ENCODE measurements around the gene PRKG1.
"Not testable (repeated sequence)": the region's sequence is repeated elsewhere in the genome, so short reads cannot be mapped to it uniquely, and the experiment has no call there.

PRKG1 gene

DNA sequence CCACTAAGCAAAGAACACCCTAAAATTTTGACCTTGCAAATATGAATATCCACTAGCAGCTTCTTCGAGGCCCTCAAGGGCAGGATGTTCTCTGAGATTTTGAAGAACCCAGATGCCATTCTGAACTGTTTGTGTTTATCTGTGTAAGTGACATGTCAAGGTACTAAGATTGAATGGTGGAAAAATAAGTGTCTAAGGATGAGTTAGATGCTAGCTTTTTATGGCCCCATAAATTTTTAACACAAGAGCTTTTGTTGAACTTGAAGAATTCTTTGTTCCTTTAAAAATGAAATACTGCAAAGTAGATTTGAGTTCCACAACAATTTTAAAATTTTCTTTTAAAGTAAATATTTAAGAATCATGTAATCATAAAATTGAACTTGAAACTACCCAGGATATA, 365.4 kb downstream of the PRKG1 start:
- Histone ChIP-seq H3K27me3 (ENCODE audit: insufficient read depth, low read length) (no peaks in the 10 kb centered on the region), H3K9ac (ENCODE audit: low read depth, low read length) (no peak overlapping the region), H3K27ac (ENCODE audit: low read depth, low read length) (no peak overlapping the region), H3K9me3 (ENCODE audit: insufficient read depth, low read depth, low read length) (no peaks in the 10 kb centered on the region), H3K4me3 (ENCODE audit: low read length) (no peak overlapping the region), H3K4me1 (ENCODE audit: insufficient read depth, low read length) (no peaks in the 10 kb centered on the region), H3K36me3 (ENCODE audit: insufficient read depth, low read length) (no peaks in the 10 kb centered on the region)
- WGBS = 97% methylated on average over 1 of the region's 1 CpG

DNA sequence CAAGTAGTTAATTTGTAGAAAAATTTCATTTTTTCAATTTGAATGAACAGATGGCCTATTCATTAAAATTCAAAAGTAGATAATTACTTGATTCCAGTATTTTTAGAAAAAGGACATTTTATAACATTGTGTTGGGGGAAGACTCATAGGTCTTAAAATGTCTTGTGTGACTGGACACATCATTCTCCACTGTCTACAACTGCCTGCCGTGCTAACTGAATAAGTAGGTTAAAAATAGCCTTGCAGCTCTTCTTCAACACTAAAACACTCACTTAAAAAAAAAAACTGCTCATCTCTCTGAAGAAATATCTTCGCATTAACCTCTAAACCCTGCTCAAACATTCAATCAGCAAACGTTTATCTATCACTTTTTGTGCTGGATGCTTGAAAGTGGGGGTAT, 371.3 kb downstream of the PRKG1 start:
- no peak overlapping the region for H3K9ac ChIP-seq (ENCODE audit: low read depth, low read length)
- H3K27me3 ChIP-seq (ENCODE audit: insufficient read depth, low read length) = no peaks in the 10 kb centered on the region
- H3K4me3 ChIP-seq (ENCODE audit: low read length) = no peak overlapping the region
- H3K4me1 ChIP-seq (ENCODE audit: insufficient read depth, low read length) = no peaks in the 10 kb centered on the region
- no peak overlapping the region for H3K27ac ChIP-seq (ENCODE audit: low read depth, low read length)
- H3K36me3 ChIP-seq (ENCODE audit: insufficient read depth, low read length) = no peaks in the 10 kb centered on the region
- WGBS = 86% methylated on average over 3 of the region's 3 CpGs
- no peaks in the 10 kb centered on the region for H3K9me3 ChIP-seq (ENCODE audit: insufficient read depth, low read depth, low read length)

DNA sequence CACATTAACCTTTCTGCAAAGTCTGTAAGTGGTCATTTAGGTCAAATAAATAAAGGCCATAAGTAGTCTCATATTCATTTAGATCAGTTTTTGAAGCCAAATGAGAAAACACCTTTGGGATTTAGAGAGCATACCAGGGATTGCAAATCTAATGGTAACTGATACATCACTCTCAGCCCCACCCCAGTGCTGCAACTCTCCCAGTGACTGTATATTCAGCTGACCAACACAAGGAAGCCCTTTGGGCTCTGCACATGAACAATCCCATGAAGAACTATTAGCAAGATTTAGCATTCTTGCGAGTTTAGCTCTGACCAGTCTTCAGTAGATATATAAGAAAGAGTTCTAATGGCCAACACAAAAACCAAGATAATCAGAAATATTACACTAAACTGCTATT, 372.8 kb downstream of the PRKG1 start:
- 100% methylated on average over 1 of the region's 1 CpG for WGBS
- H3K9ac ChIP-seq (ENCODE audit: low read depth, low read length) = no peak overlapping the region
- H3K27ac ChIP-seq (ENCODE audit: low read depth, low read length) = no peak overlapping the region
- no peak overlapping the region for H3K4me3 ChIP-seq (ENCODE audit: low read length)
- no peaks in the 10 kb centered on the region for H3K9me3 ChIP-seq (ENCODE audit: insufficient read depth, low read depth, low read length)
- H3K4me1 ChIP-seq (ENCODE audit: insufficient read depth, low read length) = no peaks in the 10 kb centered on the region
- H3K27me3 ChIP-seq (ENCODE audit: insufficient read depth, low read length) = no peaks in the 10 kb centered on the region
- no peaks in the 10 kb centered on the region for H3K36me3 ChIP-seq (ENCODE audit: insufficient read depth, low read length)

DNA sequence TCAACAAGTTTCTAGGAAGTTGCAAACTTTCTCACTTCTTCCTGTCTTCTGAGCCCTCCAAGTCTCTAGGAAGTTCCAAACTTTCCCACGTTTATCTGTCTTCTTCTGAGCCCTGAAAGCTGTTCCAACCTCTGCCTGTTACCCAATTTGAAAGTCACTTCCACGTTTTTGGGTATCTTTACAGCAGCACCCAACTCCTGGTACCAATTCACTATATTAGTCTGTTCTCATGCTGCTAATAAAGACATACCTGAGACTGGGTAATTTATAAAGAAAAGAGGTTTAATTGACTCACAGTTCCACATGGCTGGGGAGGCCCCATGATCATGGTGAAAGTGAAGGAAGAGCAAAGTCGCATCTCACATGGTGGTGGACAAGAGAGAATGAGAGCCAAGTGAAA, 381.5 kb downstream of the PRKG1 start:
- not testable (repeated sequence) for H3K4me1 ChIP-seq (ENCODE audit: insufficient read depth, low read length); H3K27me3 ChIP-seq (ENCODE audit: insufficient read depth, low read length); H3K9ac ChIP-seq (ENCODE audit: low read depth, low read length); H3K4me3 ChIP-seq (ENCODE audit: low read length); H3K27ac ChIP-seq (ENCODE audit: low read depth, low read length); H3K36me3 ChIP-seq (ENCODE audit: insufficient read depth, low read length)
- 93% methylated on average over 3 of the region's 3 CpGs for WGBS
- peaks cover 16% of the 10 kb centered on the region; the same call in 1 of the 2 replicates for H3K9me3 ChIP-seq (ENCODE audit: insufficient read depth, low read depth, low read length)

DNA sequence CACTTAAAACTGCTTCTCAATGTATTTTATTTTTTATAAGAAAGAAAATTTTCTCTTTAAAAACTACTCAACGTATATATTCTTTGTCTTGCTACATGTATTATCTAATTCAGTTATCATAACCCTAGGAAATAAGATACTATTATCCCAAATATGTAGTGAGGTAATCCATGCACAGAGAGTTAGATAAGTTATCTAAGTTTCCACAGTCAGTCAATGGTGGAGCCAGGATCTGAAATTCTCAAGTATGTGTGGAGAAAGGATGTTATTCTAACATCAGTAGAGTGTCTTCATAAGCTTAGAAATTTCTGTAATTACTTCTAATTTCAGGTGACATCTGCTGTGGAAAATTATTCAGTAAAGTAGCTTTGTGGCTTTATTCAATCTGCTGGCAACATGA, 385.2 kb downstream of the PRKG1 start:
- Histone ChIP-seq H3K4me1 (ENCODE audit: insufficient read depth, low read length) (no peaks in the 10 kb centered on the region), H3K4me3 (ENCODE audit: low read length) (no peak overlapping the region), H3K9me3 (ENCODE audit: insufficient read depth, low read depth, low read length) (peaks cover 16% of the 10 kb centered on the region; the same call in 1 of the 2 replicates), H3K27ac (ENCODE audit: low read depth, low read length) (no peak overlapping the region), H3K9ac (ENCODE audit: low read depth, low read length) (no peak overlapping the region), H3K27me3 (ENCODE audit: insufficient read depth, low read length) (no peaks in the 10 kb centered on the region), H3K36me3 (ENCODE audit: insufficient read depth, low read length) (no peaks in the 10 kb centered on the region)
- WGBS = no CpG with 5 or more reads among the region's 1 CpG

DNA sequence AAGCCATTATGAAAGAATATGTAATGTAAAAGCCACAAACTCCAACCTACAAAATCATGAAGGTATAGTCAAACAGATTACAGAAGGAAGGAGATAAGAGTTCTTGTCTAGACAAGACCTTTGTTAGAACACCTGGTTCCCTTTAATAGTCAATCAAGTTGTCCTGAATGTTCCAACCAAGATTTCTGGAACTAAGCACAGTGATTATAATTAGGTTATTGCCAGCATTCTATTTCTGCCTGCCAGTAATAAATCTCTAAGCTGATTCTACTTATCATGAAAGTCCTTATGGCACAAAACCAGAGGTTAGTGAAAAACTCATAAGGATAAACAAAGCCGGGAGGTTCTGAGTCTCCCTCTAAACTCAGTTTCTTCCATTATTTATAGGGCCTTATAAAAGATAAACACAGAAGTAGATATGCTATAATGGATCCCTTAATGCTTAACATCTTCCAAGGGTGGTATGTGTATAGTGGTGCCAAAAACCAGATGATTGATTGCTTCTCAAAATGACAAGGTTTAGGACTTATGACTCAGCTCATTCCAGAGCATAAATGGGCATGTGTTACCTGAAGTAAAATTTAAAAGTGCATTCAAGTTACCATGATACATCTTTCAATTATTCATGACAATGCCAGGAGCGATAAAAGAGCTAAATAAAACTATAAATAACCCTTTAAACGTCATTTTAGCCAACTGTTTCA, 387.9 kb downstream of the PRKG1 start:
- Histone ChIP-seq H3K9ac (ENCODE audit: low read depth, low read length) (no peak overlapping the region), H3K27me3 (ENCODE audit: insufficient read depth, low read length) (no peaks in the 10 kb centered on the region), H3K9me3 (ENCODE audit: insufficient read depth, low read depth, low read length) (no peaks in the 10 kb centered on the region), H3K36me3 (ENCODE audit: insufficient read depth, low read length) (no peaks in the 10 kb centered on the region), H3K4me1 (ENCODE audit: insufficient read depth, low read length) (no peaks in the 10 kb centered on the region), H3K4me3 (ENCODE audit: low read length) (no peak overlapping the region), H3K27ac (ENCODE audit: low read depth, low read length) (no peak overlapping the region)
- WGBS = 78% methylated on average over 2 of the region's 3 CpGs

DNA sequence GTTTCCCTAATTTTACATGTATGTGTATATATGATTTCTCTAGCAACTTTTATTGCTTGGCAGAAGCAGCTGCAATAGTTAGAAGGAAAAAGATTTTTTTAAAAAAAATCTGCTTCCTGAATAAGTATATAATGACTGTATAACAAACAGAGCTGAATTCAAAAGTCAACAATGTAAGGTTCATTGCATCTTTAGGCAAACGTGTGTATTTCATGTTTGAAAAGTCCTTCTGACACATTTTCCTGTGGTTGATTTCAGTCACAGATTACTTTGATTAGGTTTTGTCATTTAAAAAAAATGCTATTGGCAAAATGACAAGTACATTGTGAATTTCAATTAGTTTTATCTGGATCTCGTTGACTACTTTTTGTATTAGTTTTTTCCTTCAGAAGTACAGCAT, 394.1 kb downstream of the PRKG1 start:
- WGBS = 83% methylated on average over 2 of the region's 2 CpGs
- no peaks in the 10 kb centered on the region for H3K9me3 ChIP-seq (ENCODE audit: insufficient read depth, low read depth, low read length)

DNA sequence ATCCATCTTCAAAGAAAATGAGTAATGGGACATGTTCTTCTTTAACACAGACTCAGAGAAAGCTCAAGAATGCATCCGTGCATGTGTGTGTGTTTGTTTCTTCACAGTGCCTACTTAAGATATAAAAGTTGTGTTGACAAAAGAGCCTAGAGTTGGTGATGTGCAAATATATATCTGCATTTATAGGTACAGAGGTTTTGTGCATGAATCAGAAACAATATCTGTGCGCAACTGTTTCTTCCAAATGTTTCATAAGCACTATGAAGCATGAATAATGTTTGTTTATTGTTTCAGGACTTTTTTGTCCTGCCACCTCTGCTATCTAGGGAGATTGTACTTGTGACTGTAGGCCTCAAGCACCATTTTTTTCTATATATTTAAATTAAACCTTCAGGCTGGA, 395.4 kb downstream of the PRKG1 start:
- Histone ChIP-seq H3K27me3 (ENCODE audit: insufficient read depth, low read length) (no peaks in the 10 kb centered on the region), H3K4me3 (ENCODE audit: low read length) (no peak overlapping the region), H3K4me1 (ENCODE audit: insufficient read depth, low read length) (no peaks in the 10 kb centered on the region), H3K9me3 (ENCODE audit: insufficient read depth, low read depth, low read length) (no peaks in the 10 kb centered on the region), H3K27ac (ENCODE audit: low read depth, low read length) (no peak overlapping the region), H3K9ac (ENCODE audit: low read depth, low read length) (no peak overlapping the region), H3K36me3 (ENCODE audit: insufficient read depth, low read length) (no peaks in the 10 kb centered on the region)
- WGBS = 100% methylated on average over 2 of the region's 2 CpGs

More for the DNA sequence above, 394.1 kb downstream of the PRKG1 start:
- Histone ChIP-seq H3K27me3 (ENCODE audit: insufficient read depth, low read length) (no peaks in the 10 kb centered on the region), H3K27ac (ENCODE audit: low read depth, low read length) (no peak overlapping the region), H3K4me1 (ENCODE audit: insufficient read depth, low read length) (no peaks in the 10 kb centered on the region), H3K9ac (ENCODE audit: low read depth, low read length) (no peak overlapping the region), H3K4me3 (ENCODE audit: low read length) (no peak overlapping the region), H3K36me3 (ENCODE audit: insufficient read depth, low read length) (no peaks in the 10 kb centered on the region)

DNA sequence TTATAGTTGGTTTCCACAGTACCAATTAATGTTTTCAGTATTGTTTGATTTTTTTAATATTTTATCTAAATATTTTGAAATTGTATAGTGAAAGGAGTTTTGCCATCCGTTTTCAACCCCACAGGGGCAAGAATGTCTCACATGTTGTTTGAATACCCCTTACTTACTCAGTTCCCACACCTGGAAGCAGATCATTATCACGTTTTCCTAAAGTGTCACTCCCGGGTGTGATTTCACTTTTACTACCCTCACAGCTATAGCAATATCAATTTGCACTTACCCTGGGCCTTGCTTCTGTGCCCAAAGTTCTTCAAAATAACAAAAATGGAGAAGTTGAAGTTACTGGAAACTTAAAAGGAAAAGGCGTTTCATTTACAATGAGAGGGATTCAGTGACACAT, 397.0 kb downstream of the PRKG1 start:
- 77% methylated on average over 4 of the region's 4 CpGs for WGBS
- H3K27me3 ChIP-seq (ENCODE audit: insufficient read depth, low read length) = no peaks in the 10 kb centered on the region
- no peaks in the 10 kb centered on the region for H3K4me1 ChIP-seq (ENCODE audit: insufficient read depth, low read length)
- no peak overlapping the region for H3K27ac ChIP-seq (ENCODE audit: low read depth, low read length)
- H3K36me3 ChIP-seq (ENCODE audit: insufficient read depth, low read length) = no peaks in the 10 kb centered on the region
- no peaks in the 10 kb centered on the region for H3K9me3 ChIP-seq (ENCODE audit: insufficient read depth, low read depth, low read length)
- no peak overlapping the region for H3K9ac ChIP-seq (ENCODE audit: low read depth, low read length)
- no peak overlapping the region for H3K4me3 ChIP-seq (ENCODE audit: low read length)

DNA sequence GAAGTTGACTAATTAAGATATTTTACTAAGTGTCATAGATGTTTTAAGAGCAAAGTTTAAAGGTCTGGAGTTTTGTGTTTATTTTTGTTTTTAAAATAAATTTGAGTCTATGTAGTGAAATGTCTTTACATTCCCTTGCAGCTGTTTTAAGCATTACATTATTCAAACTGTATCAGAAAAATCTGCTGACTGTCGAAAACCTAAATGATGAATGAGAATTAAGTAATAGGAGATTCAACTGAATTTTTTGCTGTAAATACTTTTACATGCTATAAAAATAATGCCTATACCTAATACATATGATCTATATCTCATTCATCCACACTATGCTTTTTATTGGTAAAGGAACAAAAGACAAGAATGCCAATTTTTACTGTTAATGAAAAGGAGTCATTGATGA, 397.9 kb downstream of the PRKG1 start:
- Histone ChIP-seq H3K9ac (ENCODE audit: low read depth, low read length) (no peak overlapping the region), H3K27ac (ENCODE audit: low read depth, low read length) (no peak overlapping the region), H3K27me3 (ENCODE audit: insufficient read depth, low read length) (no peaks in the 10 kb centered on the region), H3K4me1 (ENCODE audit: insufficient read depth, low read length) (no peaks in the 10 kb centered on the region), H3K4me3 (ENCODE audit: low read length) (no peak overlapping the region), H3K36me3 (ENCODE audit: insufficient read depth, low read length) (no peaks in the 10 kb centered on the region), H3K9me3 (ENCODE audit: insufficient read depth, low read depth, low read length) (no peaks in the 10 kb centered on the region)
- WGBS = no CpG with 5 or more reads among the region's 1 CpG

DNA sequence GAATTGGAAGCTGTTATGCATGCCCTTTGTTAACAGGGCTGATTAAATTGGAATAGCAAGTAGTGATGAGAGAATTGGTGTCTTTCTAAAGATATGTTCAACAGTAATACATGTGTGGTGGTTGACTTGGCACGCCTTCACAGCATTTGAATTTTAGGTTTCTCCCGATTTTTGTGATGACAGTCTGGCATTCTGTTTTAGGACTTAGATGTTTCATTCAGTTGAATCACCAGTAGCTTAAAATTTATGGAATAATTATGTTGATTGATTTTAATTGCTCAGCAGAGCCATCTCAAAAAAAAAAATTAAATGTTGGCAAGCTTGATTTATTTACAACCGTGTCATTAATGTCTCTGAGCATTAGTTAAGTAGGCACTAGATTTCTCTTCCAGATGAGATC, 405.4 kb downstream of the PRKG1 start:
- Histone ChIP-seq H3K9ac (ENCODE audit: low read depth, low read length) (no peak overlapping the region), H3K4me1 (ENCODE audit: insufficient read depth, low read length) (peaks cover 4% of the 10 kb centered on the region; the same call in 1 of the 2 replicates), H3K4me3 (ENCODE audit: low read length) (no peak overlapping the region), H3K9me3 (ENCODE audit: insufficient read depth, low read depth, low read length) (no peaks in the 10 kb centered on the region), H3K27me3 (ENCODE audit: insufficient read depth, low read length) (no peaks in the 10 kb centered on the region), H3K36me3 (ENCODE audit: insufficient read depth, low read length) (no peaks in the 10 kb centered on the region), H3K27ac (ENCODE audit: low read depth, low read length) (no peak overlapping the region)
- WGBS = 97% methylated on average over 3 of the region's 3 CpGs

DNA sequence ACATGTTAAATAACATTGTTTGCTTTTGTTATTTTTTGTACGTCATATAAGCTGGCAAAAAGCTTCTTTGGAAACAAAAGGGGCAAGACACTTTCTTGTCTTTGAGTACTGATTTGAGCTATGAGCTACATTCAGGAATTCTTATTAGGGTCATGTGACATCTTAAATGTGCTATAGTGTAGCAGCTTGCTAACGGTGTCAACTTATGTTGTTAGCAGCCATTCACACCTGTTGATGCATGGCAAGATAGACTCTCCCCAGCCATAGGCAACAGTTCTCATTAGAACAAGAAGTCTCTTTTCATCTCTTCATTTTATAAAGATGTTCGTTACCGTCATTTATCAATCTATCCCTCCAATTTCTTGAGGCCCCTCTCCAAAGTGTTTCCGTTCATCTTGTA, 411.4 kb downstream of the PRKG1 start:
- WGBS = 95% methylated on average over 4 of the region's 5 CpGs
- Histone ChIP-seq H3K4me3 (ENCODE audit: low read length) (no peak overlapping the region), H3K4me1 (ENCODE audit: insufficient read depth, low read length) (peaks cover 4% of the 10 kb centered on the region; the same call in 1 of the 2 replicates)

More for the DNA sequence above, 411.4 kb downstream of the PRKG1 start:
- Histone ChIP-seq H3K36me3 (ENCODE audit: insufficient read depth, low read length) (no peaks in the 10 kb centered on the region), H3K27ac (ENCODE audit: low read depth, low read length) (no peak overlapping the region), H3K9me3 (ENCODE audit: insufficient read depth, low read depth, low read length) (no peaks in the 10 kb centered on the region), H3K27me3 (ENCODE audit: insufficient read depth, low read length) (no peaks in the 10 kb centered on the region), H3K9ac (ENCODE audit: low read depth, low read length) (no peak overlapping the region)

All from HUES64 (cell line).